HepG2 (cell line): ENCODE data around the gene MAT2A. TPM values are rescaled to one million over a fixed set of nuclear protein-coding genes. Genes with fewer than 3 reads are reported as not detected.

Source experiments
- ATAC-seq: fragments of 200-7000 bp; cut with Tn5 transposase; 3 replicates; pipeline ENCODE4 v1.9.1; 2020; ENCODE audit warnings: mild to moderate bottlenecking, moderate library complexity
- BruUV-seq: library from RNA; stranded (reverse); fragments of 400-500 nt; replicated peaks from 2 replicates; lab custom pipeline; 2021; lab: Mats Ljungman, UMichigan
- CTCF ChIA-PET: fragments of 300-600 bp; formaldehyde crosslinking; extraction: SDS; loops from one replicate; lab custom pipeline; 2021; ENCODE audit warnings: low total read pairs, inconsistent platforms, low intra/inter-chr PET ratio; lab: Yijun Ruan, JAX
- POLR2A ChIA-PET: fragments of 350-600 bp; sonication (Branson Sonifier 250); formaldehyde crosslinking; loops from one replicate; lab custom pipeline; 2020; ENCODE audit warnings: antibody characterized with exemption, inconsistent platforms; lab: Yijun Ruan, JAX
- DNase-seq: peaks from one replicate; pipeline ENCODE4 v3.0.0-alpha.2; 2015; ENCODE audit warnings: low spot score
- FAIRE-seq: peaks from 3 replicates; lab custom pipeline; 2011; peaks lifted over from hg19 to GRCh38; lab: Jason Lieb, UNC
- H2AFZ ChIP-seq: one replicate; pipeline ENCODE4 v1.6.1; 2011; ENCODE audit warnings: low read length, inconsistent platforms
- H3K27ac ChIP-seq: fragments of 300-600 bp; 3 replicates; pipeline ENCODE4 v1.8.0; 2011; ENCODE audit warnings: mixed run types, mild to moderate bottlenecking, mixed read lengths, low read length, inconsistent platforms; ENCODE audit not compliant: insufficient read depth; ENCODE audit errors: extremely low read length
- H3K27me3 ChIP-seq, 2 experiments: fragments of 200-600 bp in 1 of 2; 2 replicates in 1 of 2; 3 replicates in 1 of 2; pipeline versions ENCODE4 v1.6.0 to v1.8.0; 2011; ENCODE audit warnings: low read length in 2 of 2, mild to moderate bottlenecking in 2 of 2, moderate library complexity in 2 of 2, inconsistent platforms in 1 of 2; ENCODE audit not compliant: insufficient read depth in 2 of 2, control insufficient read depth in 1 of 2
- H3K36me3 ChIP-seq, 2 experiments: fragments of 200-600 bp in 1 of 2; replicated peaks in 1 of 2; 2 replicates in 1 of 2; 3 replicates in 1 of 2; pipeline versions ENCODE4 v1.5.1 to v1.8.0; 2011; ENCODE audit warnings: low read length in 2 of 2, inconsistent platforms in 1 of 2; ENCODE audit not compliant: insufficient read depth in 2 of 2, control insufficient read depth in 1 of 2
- H3K4me1 ChIP-seq: 2 replicates; pipeline ENCODE4 v1.5.1; 2012; ENCODE audit warnings: low read length, inconsistent platforms; ENCODE audit not compliant: insufficient read depth
- H3K4me2 ChIP-seq: 2 replicates; pipeline ENCODE4 v1.6.0; 2011; ENCODE audit warnings: low read depth, low read length, inconsistent platforms
- H3K4me3 ChIP-seq, 3 experiments: fragments of 200-600 bp in 1 of 3; sonication (generic), shearing (Covaris generic) in 1 of 3; replicated peaks in 1 of 3; 2 replicates each; pipeline ENCODE4 v1.5.1; 2011 to 2016; ENCODE audit warnings: low read length in 3 of 3, inconsistent platforms in 2 of 3, low read depth in 2 of 3, mild to moderate bottlenecking in 2 of 3, control low read depth in 1 of 3, mixed read lengths in 1 of 3; ENCODE audit not compliant: insufficient read depth in 1 of 3
- H3K79me2 ChIP-seq: one replicate; pipeline ENCODE4 v1.6.1; 2011; ENCODE audit warnings: low read length, inconsistent platforms; ENCODE audit not compliant: insufficient read depth
- H3K9ac ChIP-seq: 2 replicates; pipeline ENCODE4 v1.6.0; 2011; ENCODE audit warnings: mild to moderate bottlenecking, low read depth, low read length, inconsistent platforms; ENCODE audit not compliant: insufficient read depth
- H3K9me3 ChIP-seq: 2 replicates; pipeline ENCODE4 v1.5.1; 2012; ENCODE audit warnings: mild to moderate bottlenecking, low read length
- H4K20me1 ChIP-seq: 2 replicates; pipeline ENCODE4 v1.6.0; 2011; ENCODE audit warnings: inconsistent platforms, mild to moderate bottlenecking, low read length, moderate library complexity; ENCODE audit not compliant: insufficient read depth
- HDAC1 ChIP-seq: sonication (generic); formaldehyde crosslinking; IDR thresholded peaks from 2 replicates; pipeline ENCODE4 v1.5.1; 2020; ENCODE audit warnings: mild to moderate bottlenecking, missing genetic modification reagents
- PHF21A ChIP-seq: sonication (generic); formaldehyde crosslinking; IDR thresholded peaks from 2 replicates; pipeline ENCODE4 v1.5.0; 2020; ENCODE audit warnings: mild to moderate bottlenecking, missing genetic modification reagents
- RBAK ChIP-seq: sonication (generic); formaldehyde crosslinking; IDR thresholded peaks from 2 replicates; pipeline ENCODE4 v1.5.1; 2020; ENCODE audit warnings: mild to moderate bottlenecking, missing genetic modification reagents
- SALL1 ChIP-seq: sonication (generic); formaldehyde crosslinking; IDR thresholded peaks from 2 replicates; pipeline ENCODE4 v1.8.0; 2022; ENCODE audit warnings: mild to moderate bottlenecking, missing genetic modification reagents
- ZNF251 ChIP-seq: sonication (generic); formaldehyde crosslinking; IDR thresholded peaks from 2 replicates; pipeline ENCODE4 v1.9.0; 2021; ENCODE audit warnings: mild to moderate bottlenecking, missing genetic modification reagents
- ZNF276 ChIP-seq: sonication (generic); formaldehyde crosslinking; IDR thresholded peaks from 2 replicates; pipeline ENCODE4 v1.4.0; 2020; ENCODE audit warnings: mild to moderate bottlenecking, low read depth, missing genetic modification reagents
- WGBS: methylation state at CpG from one replicate; pipeline ENCODE4 v1.1.6; 2017; ENCODE audit warnings: low lambda C conversion rate; 5-methylcytosine and 5-hydroxymethylcytosine counted together
- in situ Hi-C: cut with HindIII; loops from 2 replicates; pipeline ENCODE4 v1.10.0; 2017; ENCODE audit warnings: low pct_unique_long_range_greater_than_20kb; ENCODE audit not compliant: extremely low pct_ligation_motif_present
- intact Hi-C: fragments of 100-400 bp; cut with micrococcal nuclease; formaldehyde crosslinking; loops from one replicate; pipeline ENCODE4 v1.10.0; 2022; ENCODE audit not compliant: unreplicated experiment
- polyA plus RNA-seq, 8 experiments: library from polyadenylated mRNA; depleted of rRNA in 3 of 8; stranded (reverse) in 7 of 8; unstranded in 1 of 8; fragments of >200 nt; fragmentation: Illumina TruSeq in 4 of 8; extraction: Trizol in 4 of 8; gene quantifications; 2 replicates each; pipeline versions ENCODE4 v1.2.1 to v1.2.3, GENCODE V29; 2011 to 2016; ENCODE audit warnings: low read depth in 4 of 8, missing spikeins in 1 of 8, mixed read lengths in 1 of 8; ENCODE audit not compliant: insufficient read depth in 1 of 8
- total RNA-seq, 5 experiments: library from RNA; depleted of rRNA; stranded (reverse); fragments of >200 nt; fragmentation: Illumina TruSeq; extraction: Trizol; gene quantifications; 2 replicates each; pipeline ENCODE4 v1.2.3, GENCODE V29; 2016; ENCODE audit warnings: low read depth in 1 of 5
- TF ChIP-seq, protein P1 (sequence below): sonication (generic); formaldehyde crosslinking; IDR thresholded peaks from 2 replicates; pipeline ENCODE4 v1.5.0; 2020; ENCODE audit warnings: mild to moderate bottlenecking, missing genetic modification reagents
- TF ChIP-seq, protein P2 (sequence below): sonication (generic); formaldehyde crosslinking; IDR thresholded peaks from 2 replicates; pipeline ENCODE4 v1.4.0; 2020; ENCODE audit warnings: mild to moderate bottlenecking, missing genetic modification reagents
- TF ChIP-seq, protein P3 (sequence below): sonication (generic); formaldehyde crosslinking; IDR thresholded peaks from 2 replicates; pipeline ENCODE4 v1.4.0; 2020; ENCODE audit warnings: missing genetic modification reagents

Gene MAT2A
- total and polyA plus RNA-seq, 2 of the 13 experiments (the other 11 are each of a cell fraction or from before 2014, with no cell fraction given) = 155 to 331 TPM

DNA sequence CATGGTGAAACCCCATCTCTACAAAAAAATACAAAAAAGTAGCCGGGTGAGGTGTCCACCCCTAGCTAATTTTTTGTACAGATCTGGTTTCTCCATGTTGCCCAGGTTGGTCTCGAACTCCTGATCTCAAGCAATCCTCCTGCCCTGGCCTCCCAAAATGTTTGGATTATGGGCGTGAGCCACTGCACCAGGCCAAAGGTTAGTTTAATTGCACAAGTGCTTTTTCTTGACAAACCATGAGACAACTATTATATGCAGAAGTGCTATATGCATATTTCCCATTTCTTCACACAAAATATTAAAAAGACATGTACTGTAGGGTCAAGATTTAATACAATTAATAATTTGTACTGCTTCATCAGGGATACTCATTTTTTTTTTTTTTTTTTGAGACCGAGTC, 27.3 kb downstream of the MAT2A start (continued):
- no peak for TF ChIP-seq ZNF251 (CRISPR knock-in tag)
- no peak for TF ChIP-seq ZNF276 (CRISPR knock-in tag)
- no peak for TF ChIP-seq RBAK (CRISPR knock-in tag)
- TF ChIP-seq, protein P1, sequence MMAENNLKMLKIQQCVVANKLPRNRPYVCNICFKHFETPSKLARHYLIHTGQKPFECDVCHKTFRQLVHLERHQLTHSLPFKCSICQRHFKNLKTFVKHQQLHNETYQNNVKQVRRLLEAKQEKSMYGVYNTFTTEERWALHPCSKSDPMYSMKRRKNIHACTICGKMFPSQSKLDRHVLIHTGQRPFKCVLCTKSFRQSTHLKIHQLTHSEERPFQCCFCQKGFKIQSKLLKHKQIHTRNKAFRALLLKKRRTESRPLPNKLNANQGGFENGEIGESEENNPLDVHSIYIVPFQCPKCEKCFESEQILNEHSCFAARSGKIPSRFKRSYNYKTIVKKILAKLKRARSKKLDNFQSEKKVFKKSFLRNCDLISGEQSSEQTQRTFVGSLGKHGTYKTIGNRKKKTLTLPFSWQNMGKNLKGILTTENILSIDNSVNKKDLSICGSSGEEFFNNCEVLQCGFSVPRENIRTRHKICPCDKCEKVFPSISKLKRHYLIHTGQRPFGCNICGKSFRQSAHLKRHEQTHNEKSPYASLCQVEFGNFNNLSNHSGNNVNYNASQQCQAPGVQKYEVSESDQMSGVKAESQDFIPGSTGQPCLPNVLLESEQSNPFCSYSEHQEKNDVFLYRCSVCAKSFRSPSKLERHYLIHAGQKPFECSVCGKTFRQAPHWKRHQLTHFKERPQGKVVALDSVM (CRISPR knock-in tag) = peak; percentile 73
- no peak for TF ChIP-seq PHF21A (CRISPR knock-in tag)

DNA sequence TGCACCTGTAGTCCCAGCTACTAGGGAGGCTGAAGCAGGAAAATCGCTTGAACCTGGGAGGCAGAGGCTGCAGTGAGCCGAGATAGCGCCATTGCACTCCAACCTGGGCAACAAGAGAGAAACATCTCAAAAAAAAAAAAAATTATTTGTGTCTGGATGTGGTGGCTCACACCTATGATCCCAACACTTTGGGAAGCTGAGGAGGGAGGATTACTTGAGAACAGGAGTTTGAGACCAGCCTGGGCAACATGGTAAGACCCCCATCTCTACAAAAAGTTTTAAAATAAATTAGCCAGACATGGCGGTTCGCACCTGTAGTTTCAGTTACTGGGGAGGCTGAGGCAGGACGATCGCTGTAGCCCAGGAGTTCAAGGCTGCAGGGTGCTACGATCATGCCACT, 36.8 kb downstream of the MAT2A start:
- no peak for FAIRE-seq
- 33% methylated on average over 8 of the region's 8 CpGs for WGBS
- TF ChIP-seq SALL1 (CRISPR knock-in tag) = peak; percentile 45; the same call in 1 of the 2 replicates
- TF ChIP-seq, protein P2, sequence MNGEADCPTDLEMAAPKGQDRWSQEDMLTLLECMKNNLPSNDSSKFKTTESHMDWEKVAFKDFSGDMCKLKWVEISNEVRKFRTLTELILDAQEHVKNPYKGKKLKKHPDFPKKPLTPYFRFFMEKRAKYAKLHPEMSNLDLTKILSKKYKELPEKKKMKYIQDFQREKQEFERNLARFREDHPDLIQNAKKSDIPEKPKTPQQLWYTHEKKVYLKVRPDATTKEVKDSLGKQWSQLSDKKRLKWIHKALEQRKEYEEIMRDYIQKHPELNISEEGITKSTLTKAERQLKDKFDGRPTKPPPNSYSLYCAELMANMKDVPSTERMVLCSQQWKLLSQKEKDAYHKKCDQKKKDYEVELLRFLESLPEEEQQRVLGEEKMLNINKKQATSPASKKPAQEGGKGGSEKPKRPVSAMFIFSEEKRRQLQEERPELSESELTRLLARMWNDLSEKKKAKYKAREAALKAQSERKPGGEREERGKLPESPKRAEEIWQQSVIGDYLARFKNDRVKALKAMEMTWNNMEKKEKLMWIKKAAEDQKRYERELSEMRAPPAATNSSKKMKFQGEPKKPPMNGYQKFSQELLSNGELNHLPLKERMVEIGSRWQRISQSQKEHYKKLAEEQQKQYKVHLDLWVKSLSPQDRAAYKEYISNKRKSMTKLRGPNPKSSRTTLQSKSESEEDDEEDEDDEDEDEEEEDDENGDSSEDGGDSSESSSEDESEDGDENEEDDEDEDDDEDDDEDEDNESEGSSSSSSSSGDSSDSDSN (CRISPR knock-in tag) = 0 out of 2 replicates have a peak, but pooled peaks have one; percentile 16
- TF ChIP-seq, protein P3, sequence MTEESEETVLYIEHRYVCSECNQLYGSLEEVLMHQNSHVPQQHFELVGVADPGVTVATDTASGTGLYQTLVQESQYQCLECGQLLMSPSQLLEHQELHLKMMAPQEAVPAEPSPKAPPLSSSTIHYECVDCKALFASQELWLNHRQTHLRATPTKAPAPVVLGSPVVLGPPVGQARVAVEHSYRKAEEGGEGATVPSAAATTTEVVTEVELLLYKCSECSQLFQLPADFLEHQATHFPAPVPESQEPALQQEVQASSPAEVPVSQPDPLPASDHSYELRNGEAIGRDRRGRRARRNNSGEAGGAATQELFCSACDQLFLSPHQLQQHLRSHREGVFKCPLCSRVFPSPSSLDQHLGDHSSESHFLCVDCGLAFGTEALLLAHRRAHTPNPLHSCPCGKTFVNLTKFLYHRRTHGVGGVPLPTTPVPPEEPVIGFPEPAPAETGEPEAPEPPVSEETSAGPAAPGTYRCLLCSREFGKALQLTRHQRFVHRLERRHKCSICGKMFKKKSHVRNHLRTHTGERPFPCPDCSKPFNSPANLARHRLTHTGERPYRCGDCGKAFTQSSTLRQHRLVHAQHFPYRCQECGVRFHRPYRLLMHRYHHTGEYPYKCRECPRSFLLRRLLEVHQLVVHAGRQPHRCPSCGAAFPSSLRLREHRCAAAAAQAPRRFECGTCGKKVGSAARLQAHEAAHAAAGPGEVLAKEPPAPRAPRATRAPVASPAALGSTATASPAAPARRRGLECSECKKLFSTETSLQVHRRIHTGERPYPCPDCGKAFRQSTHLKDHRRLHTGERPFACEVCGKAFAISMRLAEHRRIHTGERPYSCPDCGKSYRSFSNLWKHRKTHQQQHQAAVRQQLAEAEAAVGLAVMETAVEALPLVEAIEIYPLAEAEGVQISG (CRISPR knock-in tag) = no peak
- peak; percentile 50; the same call in 1 of the 2 replicates for TF ChIP-seq HDAC1 (CRISPR knock-in tag)

More for the DNA sequence above, 36.8 kb downstream of the MAT2A start:
- Histone ChIP-seq H3K27me3 (peaks cover 0 to 17% of the 10 kb centered on the region in 2 experiments; a peak in 3 of 5 replicates), H4K20me1 (no peaks in the 10 kb centered on the region), H3K27ac (peak overlapping the region; percentile 34), H3K36me3 (no peaks in the 10 kb centered on the region; a peak in 1 of 5 replicates), H2AFZ (peak overlapping the region; percentile 15), H3K9ac (peak overlapping the region; percentile 27), H3K4me3 (peak overlapping the region; percentile 13 to 56 (median 31)), H3K4me1 (peaks cover 59% of the 10 kb centered on the region), H3K9me3 (no peaks in the 10 kb centered on the region), H3K79me2 (peaks cover 12% of the 10 kb centered on the region), H3K4me2 (peak overlapping the region; percentile 95)
- no peak for ATAC-seq
- POLR2A ChIA-PET = interaction anchor here (0.7 to 12.7 kb wide), 4 partner anchors 15 to 402 kb away, joined by 3 to 201 read pairs (median 60); partner anchors contain the start of genes C2orf68, GGCX and RNF181
- in situ Hi-C loops = no loop called here
- no TSS peak for BruUV-seq
- CTCF ChIA-PET = no interaction called here
- intact Hi-C loops = loop anchor here (2.0 kb wide), 1 partner anchor 15 kb away; the partner anchor contains the start of gene GGCX
- no peak for DNase-seq
